ENCODE measurements around the gene BEGAIN. TPM values are rescaled to one million over a fixed set of nuclear protein-coding genes. Genes with fewer than 3 reads are reported as not detected.

BEGAIN gene
- total RNA-seq, 5 donors from 2014 or later (not counting 1 experiment from before 2014, with no cell fraction given): 0.23 to 1.9 (median 1.6) TPM; not detected in 1

- Mint-ChIP-seq H3K9me3 (no peaks in the 10 kb centered on the region), H3K4me1 (peaks cover 5 to 15% (median 14%) of the 10 kb centered on the region in 3 donors), H3K27me3 (no peaks in the 10 kb centered on the region), H3K4me3 (no peak overlapping the region), H3K36me3 (no peaks in the 10 kb centered on the region), H3K27ac (no peak overlapping the region)
- ChIA-PET POLR2A (no interaction called here), CTCF (interaction anchor here in 1 of 2 donors (0.6 to 0.9 kb wide), 2 partner anchors 111 to 159 kb away, joined by 3 read pairs; no protein-coding TSS in a partner anchor)
- WGBS (ENCODE audit: insufficient coverage): 91% methylated on average over 22 of the region's 24 CpGs
- H3K4me1 ChIP-seq (ENCODE audit: control insufficient read depth in 1 of 2, extremely low read depth in 1 of 2, insufficient read depth in 2 of 2, low read length in 2 of 2): peaks cover 0 to 12% of the 10 kb centered on the region in 2 experiments
- H3K36me3 ChIP-seq (ENCODE audit: control insufficient read depth in 2 of 2, extremely low read depth in 1 of 2, insufficient read depth in 1 of 2, low read length in 1 of 2): no peaks in the 10 kb centered on the region
- no peaks in the 10 kb centered on the region for H3K27me3 ChIP-seq (replicated peaks in 1 of 2; ENCODE audit: control insufficient read depth in 2 of 2, extremely low read depth in 1 of 2, insufficient read depth in 2 of 2, low read length in 1 of 2)
- no peak overlapping the region for H3K4me3 ChIP-seq (ENCODE audit: control insufficient read depth in 1 of 2, extremely low read depth in 1 of 2, low read length in 1 of 2)
- DNase-seq (no peak), ATAC-seq (replicated peaks in 1 of 4) (no peak)
- no peak overlapping the region for H3K27ac ChIP-seq (ENCODE audit: low read length)
- no peaks in the 10 kb centered on the region for H3K9me3 ChIP-seq
These were observed 45.3 kb downstream of the BEGAIN start for GRCh38 chr14:100541621-100542560.

GRCh38 chr14:100540926-100541620, 46.1 kb downstream of the BEGAIN start:
- peaks cover 3 to 9% (median 9%) of the 10 kb centered on the region in 3 donors for H3K4me1 Mint-ChIP-seq
- H3K4me3 ChIP-seq (ENCODE audit: control insufficient read depth in 1 of 2, extremely low read depth in 1 of 2, low read length in 1 of 2): no peak overlapping the region
- DNase-seq (no peak), ATAC-seq (replicated peaks in 1 of 4) (no peak)
- H3K27me3 Mint-ChIP-seq: no peaks in the 10 kb centered on the region
- no peak overlapping the region for H3K27ac Mint-ChIP-seq
- H3K4me1 ChIP-seq (ENCODE audit: control insufficient read depth in 1 of 2, extremely low read depth in 1 of 2, insufficient read depth in 2 of 2, low read length in 2 of 2): peaks cover 0 to 7% of the 10 kb centered on the region in 2 experiments
- H3K4me3 Mint-ChIP-seq: no peak overlapping the region
- no peaks in the 10 kb centered on the region for H3K9me3 ChIP-seq
- WGBS (ENCODE audit: insufficient coverage): 86% methylated on average over 14 of the region's 18 CpGs
- no peaks in the 10 kb centered on the region for H3K27me3 ChIP-seq (replicated peaks in 1 of 2; ENCODE audit: control insufficient read depth in 2 of 2, extremely low read depth in 1 of 2, insufficient read depth in 2 of 2, low read length in 1 of 2)
- ChIA-PET CTCF (no interaction called here), POLR2A (no interaction called here)
- no peaks in the 10 kb centered on the region for H3K36me3 ChIP-seq (ENCODE audit: control insufficient read depth in 2 of 2, extremely low read depth in 1 of 2, insufficient read depth in 1 of 2, low read length in 1 of 2)
- no peaks in the 10 kb centered on the region for H3K9me3 Mint-ChIP-seq
- no peaks in the 10 kb centered on the region for H3K36me3 Mint-ChIP-seq
- no peak overlapping the region for H3K27ac ChIP-seq (ENCODE audit: low read length)

GRCh38 chr14:100540141-100540925, 46.9 kb downstream of the BEGAIN start:
- H3K9me3 ChIP-seq: no peaks in the 10 kb centered on the region
- WGBS (ENCODE audit: insufficient coverage): 97% methylated on average over 23 of the region's 28 CpGs
- ChIA-PET CTCF (no interaction called here), POLR2A (no interaction called here)
- peak in 1 of 35 experiments; percentile 2 for DNase-seq
- H3K4me1 ChIP-seq (ENCODE audit: control insufficient read depth in 1 of 2, extremely low read depth in 1 of 2, insufficient read depth in 2 of 2, low read length in 2 of 2): peaks cover 0 to under 1% of the 10 kb centered on the region in 2 experiments
- Mint-ChIP-seq H3K27me3 (no peaks in the 10 kb centered on the region), H3K4me3 (no peak overlapping the region), H3K9me3 (no peaks in the 10 kb centered on the region), H3K27ac (no peak overlapping the region), H3K36me3 (no peaks in the 10 kb centered on the region), H3K4me1 (peaks cover 1 to 3% (median 2%) of the 10 kb centered on the region in 3 donors)
- H3K4me3 ChIP-seq (ENCODE audit: control insufficient read depth in 1 of 2, extremely low read depth in 1 of 2, low read length in 1 of 2): no peak overlapping the region
- no peak for ATAC-seq (replicated peaks in 1 of 4)
- no peaks in the 10 kb centered on the region for H3K27me3 ChIP-seq (replicated peaks in 1 of 2; ENCODE audit: control insufficient read depth in 2 of 2, extremely low read depth in 1 of 2, insufficient read depth in 2 of 2, low read length in 1 of 2)
- no peaks in the 10 kb centered on the region for H3K36me3 ChIP-seq (ENCODE audit: control insufficient read depth in 2 of 2, extremely low read depth in 1 of 2, insufficient read depth in 1 of 2, low read length in 1 of 2)
- H3K27ac ChIP-seq (ENCODE audit: low read length): no peak overlapping the region

- ATAC-seq (replicated peaks in 1 of 4) (no peak), DNase-seq (peak in 1 of 35 experiments; percentile 2)
- Mint-ChIP-seq H3K4me3 (no peak overlapping the region), H3K9me3 (no peaks in the 10 kb centered on the region), H3K36me3 (no peaks in the 10 kb centered on the region), H3K4me1 (no peaks in the 10 kb centered on the region), H3K27ac (no peak overlapping the region), H3K27me3 (no peaks in the 10 kb centered on the region)
- Histone ChIP-seq H3K36me3 (ENCODE audit: control insufficient read depth in 2 of 2, extremely low read depth in 1 of 2, insufficient read depth in 1 of 2, low read length in 1 of 2) (no peaks in the 10 kb centered on the region), H3K9me3 (no peaks in the 10 kb centered on the region), H3K27ac (ENCODE audit: low read length) (no peak overlapping the region), H3K4me1 (ENCODE audit: control insufficient read depth in 1 of 2, extremely low read depth in 1 of 2, insufficient read depth in 2 of 2, low read length in 2 of 2) (no peaks in the 10 kb centered on the region), H3K4me3 (ENCODE audit: control insufficient read depth in 1 of 2, extremely low read depth in 1 of 2, low read length in 1 of 2) (no peak overlapping the region), H3K27me3 (replicated peaks in 1 of 2; ENCODE audit: control insufficient read depth in 2 of 2, extremely low read depth in 1 of 2, insufficient read depth in 2 of 2, low read length in 1 of 2) (no peaks in the 10 kb centered on the region)
- ChIA-PET CTCF (no interaction called here), POLR2A (no interaction called here)
- WGBS (ENCODE audit: insufficient coverage): 88% methylated on average over 13 of the region's 13 CpGs
These were observed 47.5 kb downstream of the BEGAIN start for GRCh38 chr14:100539766-100540140.

- WGBS (ENCODE audit: insufficient coverage): 96% methylated on average over 38 of the region's 42 CpGs
- peak in 1 of 35 experiments; percentile 4 for DNase-seq
- Mint-ChIP-seq H3K4me3 (no peak overlapping the region), H3K36me3 (peaks cover 4% of the 10 kb centered on the region), H3K27me3 (no peaks in the 10 kb centered on the region), H3K4me1 (peaks cover 0 to 2% (median 0%) of the 10 kb centered on the region in 3 donors), H3K27ac (no peak overlapping the region), H3K9me3 (no peaks in the 10 kb centered on the region)
- ChIA-PET POLR2A (no interaction called here), CTCF (no interaction called here)
- no peaks in the 10 kb centered on the region for H3K36me3 ChIP-seq (ENCODE audit: control insufficient read depth in 2 of 2, extremely low read depth in 1 of 2, insufficient read depth in 1 of 2, low read length in 1 of 2)
- H3K9me3 ChIP-seq: no peaks in the 10 kb centered on the region
- ATAC-seq (replicated peaks in 1 of 4): no peak
- peaks cover 0 to under 1% of the 10 kb centered on the region in 2 experiments for H3K4me1 ChIP-seq (ENCODE audit: control insufficient read depth in 1 of 2, extremely low read depth in 1 of 2, insufficient read depth in 2 of 2, low read length in 2 of 2)
- no peak overlapping the region for H3K4me3 ChIP-seq (ENCODE audit: control insufficient read depth in 1 of 2, extremely low read depth in 1 of 2, low read length in 1 of 2)
- no peaks in the 10 kb centered on the region for H3K27me3 ChIP-seq (replicated peaks in 1 of 2; ENCODE audit: control insufficient read depth in 2 of 2, extremely low read depth in 1 of 2, insufficient read depth in 2 of 2, low read length in 1 of 2)
- H3K27ac ChIP-seq (ENCODE audit: low read length): no peak overlapping the region
These were observed 48.1 kb downstream of the BEGAIN start for GRCh38 chr14:100539003-100539660.

Measured in T-cell (primary cell).